Endothelial cell of umbilical vein (primary cell): ENCODE results near the gene GPR153. TPM values are rescaled to one million over a fixed set of nuclear protein-coding genes. Genes with fewer than 3 reads are reported as not detected.
A peak's percentile ranks its signal among the peaks of the same experiment; 100 is the strongest.

Experiments used
- BruUV-seq: library from RNA; stranded (reverse); fragments of 400-500 nt; replicated peaks from 2 replicates; lab custom pipeline; 2021; lab: Mats Ljungman, UMichigan
- CTCF ChIA-PET: fragments of 300-600, 350-600 bp; sonication (Branson Sonifier 250); formaldehyde crosslinking; loops from one replicate; lab custom pipeline; 2021; ENCODE audit warnings: antibody characterized with exemption, inconsistent platforms; lab: Charles Lee
- POLR2A ChIA-PET: fragments of 300-600, 350-600 bp; sonication (Branson Sonifier 250); formaldehyde crosslinking; loops from one replicate; lab custom pipeline; 2021; ENCODE audit warnings: antibody characterized with exemption, inconsistent platforms; lab: Charles Lee
- DNase-seq: peaks from one replicate; pipeline ENCODE4 v3.0.0-alpha.2; 2011; ENCODE audit warnings: low read depth, low spot score
- FAIRE-seq: peaks from 2 replicates; lab custom pipeline; 2011; peaks lifted over from hg19 to GRCh38; lab: Jason Lieb, UNC
- H2AFZ ChIP-seq: 2 replicates; pipeline ENCODE4 v1.6.0; 2012; ENCODE audit warnings: low read depth, low read length, control low read depth, inconsistent platforms
- H3K27ac ChIP-seq: 2 replicates; pipeline ENCODE4 v1.5.1; 2011; ENCODE audit warnings: low read depth, mild to moderate bottlenecking, control low read depth, low read length, moderate library complexity; ENCODE audit not compliant: insufficient read depth
- H3K27me3 ChIP-seq, 2 experiments: 2 replicates each; pipeline versions ENCODE4 v1.6.0 to v1.6.1; 2011; ENCODE audit warnings: low read length in 2 of 2, mixed read lengths in 1 of 2; ENCODE audit not compliant: control insufficient read depth in 2 of 2, insufficient read depth in 2 of 2
- H3K36me3 ChIP-seq, 2 experiments: 2 replicates in 1 of 2; 3 replicates in 1 of 2; pipeline ENCODE4 v1.5.1; 2011; ENCODE audit warnings: low read length in 2 of 2, mild to moderate bottlenecking in 1 of 2, moderate library complexity in 1 of 2; ENCODE audit not compliant: control insufficient read depth in 2 of 2, insufficient read depth in 2 of 2; ENCODE audit errors: extremely low read depth in 1 of 2
- H3K4me1 ChIP-seq: 3 replicates; pipeline ENCODE4 v1.5.1; 2011; ENCODE audit warnings: mild to moderate bottlenecking, low read length; ENCODE audit not compliant: control insufficient read depth, insufficient read depth; ENCODE audit errors: extremely low read depth
- H3K4me2 ChIP-seq: 2 replicates; pipeline ENCODE4 v1.6.1; 2011; ENCODE audit warnings: low read length, control low read depth, mixed read lengths; ENCODE audit not compliant: insufficient read depth
- H3K4me3 ChIP-seq, 3 experiments: fragments of 200-600 bp in 1 of 3; sonication (generic), shearing (Covaris generic) in 1 of 3; replicated peaks in 1 of 3; 2 replicates each; pipeline ENCODE4 v1.5.1; 2011 to 2016; ENCODE audit warnings: control low read depth in 3 of 3, low read length in 3 of 3, mild to moderate bottlenecking in 2 of 3, inconsistent platforms in 1 of 3, low read depth in 1 of 3, moderate library complexity in 1 of 3; ENCODE audit not compliant: insufficient read depth in 1 of 3
- H3K79me2 ChIP-seq: 2 replicates; pipeline ENCODE4 v1.6.0; 2012; ENCODE audit warnings: low read length, inconsistent platforms; ENCODE audit not compliant: control insufficient read depth, insufficient read depth
- H3K9ac ChIP-seq: replicated peaks from 2 replicates; pipeline ENCODE3; 2011; ENCODE audit warnings: low read length, control low read depth; ENCODE audit not compliant: insufficient read depth; ENCODE audit errors: extremely low read depth
- H3K9me1 ChIP-seq: replicated peaks from 3 replicates; pipeline ENCODE4 v1.6.0; 2011; ENCODE audit warnings: mild to moderate bottlenecking, low read length; ENCODE audit not compliant: control insufficient read depth, insufficient read depth; ENCODE audit errors: extremely low read depth
- H3K9me3 ChIP-seq: replicated peaks from 2 replicates; pipeline ENCODE4 v1.5.1; 2012; ENCODE audit warnings: low read length, inconsistent platforms; ENCODE audit not compliant: control insufficient read depth, insufficient read depth
- H4K20me1 ChIP-seq: replicated peaks from 2 replicates; pipeline ENCODE3; 2011; ENCODE audit warnings: mild to moderate bottlenecking, low read length; ENCODE audit not compliant: control insufficient read depth, insufficient read depth; ENCODE audit errors: extremely low read depth
- EZH2 ChIP-seq: IDR thresholded peaks from 2 replicates; pipeline ENCODE4 v1.6.1; 2012; ENCODE audit warnings: borderline replicate concordance, low read depth, mild to moderate bottlenecking, moderate library complexity, low read length, inconsistent platforms; ENCODE audit not compliant: severe bottlenecking
- JUN ChIP-seq: IDR thresholded peaks from 2 replicates; pipeline ENCODE4 v1.6.1; 2011; ENCODE audit warnings: borderline replicate concordance, low read depth; ENCODE audit not compliant: insufficient read length, insufficient read depth
- dilution Hi-C: fragments of 300-500 bp; cut with MboI; formaldehyde crosslinking; loops from one replicate; pipeline ENCODE4 v1.15.0; 2019; ENCODE audit warnings: low sequenced_read_pairs; ENCODE audit not compliant: extremely low pct_ligation_motif_present
- intact Hi-C: fragments of 100-400 bp; cut with micrococcal nuclease; formaldehyde crosslinking; loops from one replicate; pipeline ENCODE4 v1.10.0; 2022
- polyA plus RNA-seq, 4 experiments: library from polyadenylated mRNA; depleted of rRNA in 3 of 4; stranded (reverse) in 3 of 4; unstranded in 1 of 4; fragments of >200 nt; gene quantifications; 2 replicates each; pipeline versions ENCODE4 v1.2.1 to v1.2.3, GENCODE V29; 2011 to 2012; ENCODE audit warnings: missing spikeins in 1 of 4
- total RNA-seq: library from RNA; stranded (reverse); gene quantifications from 2 replicates; pipeline ENCODE4 v1.2.3, GENCODE V29; 2021
- TF ChIP-seq, protein P1 (sequence below), 2 donors: IDR thresholded peaks; 1 replicate in 1 of 2; 2 replicates in 1 of 2; pipeline ENCODE4 v1.5.1; 2011; ENCODE audit warnings: low read length in 2 of 2, mild to moderate bottlenecking in 2 of 2, moderate library complexity in 2 of 2, control low read depth in 1 of 2, inconsistent platforms in 1 of 2, low read depth in 1 of 2; ENCODE audit not compliant: insufficient read depth in 1 of 2; ENCODE audit errors: extremely low read depth in 1 of 2

Gene GPR153
- total and polyA plus RNA-seq, 2 donors (not counting 3 experiments of a cell fraction or from before 2014, with no cell fraction given) = 3.1 to 3.9 TPM

DNA sequence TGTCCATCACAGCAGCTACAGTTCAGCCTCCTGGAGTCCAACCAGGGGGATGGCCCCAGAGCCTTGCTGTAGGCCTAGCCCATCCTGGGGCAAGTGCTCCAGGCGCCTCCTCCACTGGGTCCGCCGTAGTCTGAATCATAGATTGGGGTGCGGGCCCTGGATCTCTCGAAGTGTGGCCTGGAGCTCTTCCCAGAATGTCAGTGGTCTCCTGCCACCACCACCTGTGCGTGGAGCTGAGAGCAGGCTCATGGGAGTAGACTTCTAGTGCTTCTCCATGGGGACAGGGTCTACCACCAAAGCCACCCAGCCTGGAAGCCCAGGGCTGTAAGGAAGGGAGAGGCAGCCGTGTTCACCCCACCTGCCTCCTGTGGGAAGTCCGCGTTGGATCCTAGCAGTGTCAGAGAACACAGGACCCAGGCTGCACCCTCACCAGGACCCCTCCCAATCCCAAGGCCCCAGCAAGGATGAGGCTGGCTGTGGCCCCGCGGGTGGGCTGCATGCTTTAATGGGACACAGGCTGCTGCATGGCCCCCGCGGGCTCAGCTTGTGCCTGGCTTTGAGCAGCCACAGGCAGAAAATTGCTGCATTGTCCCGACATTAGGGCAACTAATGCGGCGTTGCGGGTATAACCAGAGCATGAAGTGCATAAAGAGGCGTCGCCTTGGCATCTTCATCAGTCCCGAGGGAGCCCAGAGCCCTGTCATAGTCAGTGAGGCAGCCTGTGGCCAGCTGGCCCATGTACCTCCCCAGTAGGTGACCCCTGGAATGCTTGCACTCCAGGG, 17.7 kb downstream of the GPR153 start:
- no peak overlapping the region for H3K4me3 ChIP-seq
- H3K9ac ChIP-seq = no peak overlapping the region
- BruUV-seq = no TSS peak
- peaks cover 41 to 50% of the 10 kb centered on the region in 2 experiments for H3K27me3 ChIP-seq
- H3K36me3 ChIP-seq = no peaks in the 10 kb centered on the region
- peaks cover 5% of the 10 kb centered on the region for H3K4me1 ChIP-seq
- H4K20me1 ChIP-seq = no peaks in the 10 kb centered on the region
- no peak overlapping the region for H3K27ac ChIP-seq
- ChIA-PET CTCF (interaction anchor here (1.3 to 3.3 kb wide), 5 partner anchors 134 to 201 kb away, joined by 3 to 33 read pairs (median 5); no protein-coding TSS in a partner anchor), POLR2A (no interaction called here)
- no peak overlapping the region for H2AFZ ChIP-seq
- intact Hi-C loops = no loop called here
- H3K9me1 ChIP-seq = no peaks in the 10 kb centered on the region
- FAIRE-seq (no peak), DNase-seq (no peak)
- no peaks in the 10 kb centered on the region for H3K9me3 ChIP-seq
- dilution Hi-C loops = no loop called here
- no peaks in the 10 kb centered on the region for H3K79me2 ChIP-seq
- no peak overlapping the region for H3K4me2 ChIP-seq
- TF ChIP-seq JUN (no peak), EZH2 (peak; percentile 89)

DNA sequence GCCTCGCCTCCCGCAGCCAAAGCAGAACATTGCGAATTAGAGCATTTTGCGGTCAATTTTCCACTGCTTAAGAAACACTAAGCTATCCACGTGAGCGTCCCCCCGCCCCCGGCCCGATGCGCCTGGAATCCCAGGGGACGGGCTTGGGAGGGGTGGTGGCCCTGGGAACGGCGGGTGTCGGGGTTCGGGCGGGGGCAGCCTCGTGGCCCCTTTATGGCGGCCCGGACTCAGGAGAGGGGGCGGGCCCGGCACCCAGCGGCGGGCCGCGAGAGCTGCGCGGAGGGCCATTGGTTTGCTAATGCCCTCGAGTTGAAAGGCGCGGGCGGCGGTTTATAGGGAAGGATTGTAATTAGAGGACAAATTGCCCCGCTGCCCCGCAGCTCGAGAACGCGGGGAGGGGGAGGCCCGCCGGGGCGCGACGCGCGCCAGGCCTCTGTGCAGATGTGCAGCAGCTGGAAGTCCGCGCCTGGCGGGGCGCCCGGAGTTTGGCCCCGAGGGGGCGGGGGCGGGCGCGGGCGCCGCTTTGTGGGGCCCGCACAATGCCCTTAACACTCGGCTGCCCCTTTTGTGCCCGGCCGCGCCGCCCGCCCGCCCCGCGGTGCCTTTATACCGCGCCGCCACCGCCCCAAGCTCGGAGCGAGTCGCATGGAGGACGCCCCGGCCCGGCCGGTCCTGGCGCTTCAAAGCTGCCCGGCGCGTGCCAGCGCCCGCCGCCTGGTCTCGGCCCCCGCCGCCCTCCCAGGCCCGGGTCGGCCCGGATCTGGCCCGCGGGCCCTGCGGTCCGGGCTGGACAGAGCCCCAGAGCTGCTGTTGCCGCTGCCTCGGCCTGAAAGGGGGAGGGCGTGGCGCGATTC, 18.8 kb downstream of the GPR153 start:
- intact Hi-C loops (loop anchor here (2.0 kb wide), 1 partner anchor 183 kb away; no protein-coding TSS in a partner anchor), dilution Hi-C loops (no loop called here)
- DNase-seq (no peak), FAIRE-seq (no peak)
- H3K79me2 ChIP-seq = no peaks in the 10 kb centered on the region
- no peak overlapping the region for H3K27ac ChIP-seq
- peaks cover 5% of the 10 kb centered on the region for H3K4me1 ChIP-seq
- no peaks in the 10 kb centered on the region for H3K36me3 ChIP-seq
- no peaks in the 10 kb centered on the region for H3K9me3 ChIP-seq
- peaks cover 41 to 50% of the 10 kb centered on the region in 2 experiments for H3K27me3 ChIP-seq
- H3K4me3 ChIP-seq = no peak overlapping the region
- no TSS peak for BruUV-seq
- ChIA-PET POLR2A (no interaction called here), CTCF (interaction anchor here (0.7 to 3.3 kb wide), 10 partner anchors 14 to 200 kb away, joined by 3 to 33 read pairs (median 4); partner anchors contain the start of gene RNF207)
- H3K9ac ChIP-seq = no peak overlapping the region
- no peaks in the 10 kb centered on the region for H3K9me1 ChIP-seq
- H3K4me2 ChIP-seq = no peak overlapping the region
- H4K20me1 ChIP-seq = no peaks in the 10 kb centered on the region
- H2AFZ ChIP-seq = no peak overlapping the region
- TF ChIP-seq, protein P1, sequence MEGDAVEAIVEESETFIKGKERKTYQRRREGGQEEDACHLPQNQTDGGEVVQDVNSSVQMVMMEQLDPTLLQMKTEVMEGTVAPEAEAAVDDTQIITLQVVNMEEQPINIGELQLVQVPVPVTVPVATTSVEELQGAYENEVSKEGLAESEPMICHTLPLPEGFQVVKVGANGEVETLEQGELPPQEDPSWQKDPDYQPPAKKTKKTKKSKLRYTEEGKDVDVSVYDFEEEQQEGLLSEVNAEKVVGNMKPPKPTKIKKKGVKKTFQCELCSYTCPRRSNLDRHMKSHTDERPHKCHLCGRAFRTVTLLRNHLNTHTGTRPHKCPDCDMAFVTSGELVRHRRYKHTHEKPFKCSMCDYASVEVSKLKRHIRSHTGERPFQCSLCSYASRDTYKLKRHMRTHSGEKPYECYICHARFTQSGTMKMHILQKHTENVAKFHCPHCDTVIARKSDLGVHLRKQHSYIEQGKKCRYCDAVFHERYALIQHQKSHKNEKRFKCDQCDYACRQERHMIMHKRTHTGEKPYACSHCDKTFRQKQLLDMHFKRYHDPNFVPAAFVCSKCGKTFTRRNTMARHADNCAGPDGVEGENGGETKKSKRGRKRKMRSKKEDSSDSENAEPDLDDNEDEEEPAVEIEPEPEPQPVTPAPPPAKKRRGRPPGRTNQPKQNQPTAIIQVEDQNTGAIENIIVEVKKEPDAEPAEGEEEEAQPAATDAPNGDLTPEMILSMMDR (IDR thresholded peaks at IDR 0.05; ENCODE audit: extremely low read depth in 1 of 2, insufficient read depth in 1 of 2, low read depth in 1 of 2, low read length in 2 of 2) = no peak
- peak; percentile 99 for TF ChIP-seq EZH2
